Stimulated activated effector memory CD8-positive, alpha-beta T cell treated with anti-CD3 and anti-CD28 coated beads, Interleukin-12 subunit alpha, Interleukin-12 subunit beta, amount 100 ng/mL, for 72 hours (primary cell): ENCODE results near the gene DLX1.

Experiments used
- ATAC-seq: fragments of 150-1000 bp; cut with Tn5 transposase; 2 replicates; pipeline ENCODE4 v1.10.0; 2021
- DNase-seq, 2 donors: peaks; one replicate each; pipeline ENCODE4 v3.0.0; 2021 to 2022; ENCODE audit warnings: low spot score in 2 of 2
- H3K27ac Mint-ChIP-seq: one replicate; pipeline ENCODE4 v1.8.0; 2022; ENCODE audit warnings: mild to moderate bottlenecking, mixed read lengths
- H3K36me3 Mint-ChIP-seq: one replicate; pipeline ENCODE4 v1.8.0; 2022; ENCODE audit warnings: mild to moderate bottlenecking, mixed read lengths
- H3K4me1 Mint-ChIP-seq: one replicate; pipeline ENCODE4 v1.8.0; 2022; ENCODE audit warnings: mixed read lengths
- H3K4me3 Mint-ChIP-seq: one replicate; pipeline ENCODE4 v1.8.0; 2022; ENCODE audit warnings: mild to moderate bottlenecking, mixed read lengths
- H3K9me3 Mint-ChIP-seq: one replicate; pipeline ENCODE4 v1.8.0; 2022; ENCODE audit warnings: mixed read lengths

DLX1 gene

GRCh38 chr2:172085460-172086159, at the start of gene DLX1:
Gene DLX1 (plus strand): TSS chr2:172085507. CDS start chr2:172085678, 171 bp downstream.
- Mint-ChIP-seq H3K36me3 (peaks cover 46% of the 10 kb centered on the region), H3K4me3 (peak within 1 kb of the TSS; percentile 77), H3K4me1 (peaks cover 64% of the 10 kb centered on the region), H3K27ac (peak within 1 kb of the TSS; percentile 45), H3K9me3 (no peaks in the 10 kb centered on the region)
- peak; percentile 1 for ATAC-seq
- DNase-seq: peak in 1 of 2 donors; percentile 63

GRCh38 chr2:172038121-172038520, 47.2 kb upstream of the DLX1 start:
- Mint-ChIP-seq H3K27ac (no peak overlapping the region), H3K36me3 (no peaks in the 10 kb centered on the region), H3K9me3 (no peaks in the 10 kb centered on the region), H3K4me3 (no peak overlapping the region), H3K4me1 (no peaks in the 10 kb centered on the region)
- no peak for ATAC-seq
- DNase-seq: no peak

GRCh38 chr2:172038604-172039003, 46.7 kb upstream of the DLX1 start:
- Mint-ChIP-seq H3K4me3 (no peak overlapping the region), H3K27ac (no peak overlapping the region), H3K4me1 (no peaks in the 10 kb centered on the region), H3K9me3 (no peaks in the 10 kb centered on the region), H3K36me3 (no peaks in the 10 kb centered on the region)
- ATAC-seq: no peak
- no peak for DNase-seq

DNA sequence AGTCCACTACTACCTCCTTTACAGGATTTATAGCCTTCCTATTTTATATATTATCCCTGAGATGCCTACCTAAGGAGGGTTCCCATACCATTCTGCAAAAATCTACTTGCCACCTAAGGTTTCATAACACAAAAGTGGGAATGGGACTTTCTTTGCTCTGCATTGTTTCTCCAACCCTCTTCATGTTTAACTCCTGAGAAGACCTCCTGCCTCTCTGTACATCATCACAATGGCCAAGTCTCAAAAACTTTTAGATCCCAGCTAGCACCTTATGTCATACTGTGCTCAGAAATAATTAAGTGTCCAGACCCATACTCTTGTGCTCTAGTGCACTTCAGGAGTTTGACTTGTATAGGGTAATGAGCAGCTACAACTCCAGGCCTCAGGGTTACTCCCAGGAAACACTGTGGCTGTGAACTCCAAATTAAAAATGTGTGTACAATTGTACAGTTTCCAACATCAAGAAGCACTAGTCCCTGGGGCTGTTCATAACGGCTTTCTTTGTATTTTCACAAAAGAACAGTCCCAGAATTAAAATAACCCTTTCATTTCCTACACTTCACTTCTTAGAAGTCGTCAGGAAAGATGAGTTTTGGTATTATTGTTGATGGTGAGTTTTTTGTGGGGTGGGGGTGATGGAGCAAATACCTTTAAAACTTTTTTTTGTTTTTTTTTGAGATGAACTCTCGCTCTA, 46.1 kb upstream of the DLX1 start:
- no peaks in the 10 kb centered on the region for H3K36me3 Mint-ChIP-seq
- no peak overlapping the region for H3K4me3 Mint-ChIP-seq
- ATAC-seq: no peak
- H3K9me3 Mint-ChIP-seq: no peaks in the 10 kb centered on the region
- no peaks in the 10 kb centered on the region for H3K4me1 Mint-ChIP-seq
- no peak for DNase-seq
- H3K27ac Mint-ChIP-seq: no peak overlapping the region

GRCh38 chr2:172040311-172040710, 45.0 kb upstream of the DLX1 start:
- H3K36me3 Mint-ChIP-seq: no peaks in the 10 kb centered on the region
- no peak overlapping the region for H3K4me3 Mint-ChIP-seq
- ATAC-seq (no peak), DNase-seq (no peak)
- no peaks in the 10 kb centered on the region for H3K9me3 Mint-ChIP-seq
- H3K27ac Mint-ChIP-seq: no peak overlapping the region
- H3K4me1 Mint-ChIP-seq: no peaks in the 10 kb centered on the region

DNA sequence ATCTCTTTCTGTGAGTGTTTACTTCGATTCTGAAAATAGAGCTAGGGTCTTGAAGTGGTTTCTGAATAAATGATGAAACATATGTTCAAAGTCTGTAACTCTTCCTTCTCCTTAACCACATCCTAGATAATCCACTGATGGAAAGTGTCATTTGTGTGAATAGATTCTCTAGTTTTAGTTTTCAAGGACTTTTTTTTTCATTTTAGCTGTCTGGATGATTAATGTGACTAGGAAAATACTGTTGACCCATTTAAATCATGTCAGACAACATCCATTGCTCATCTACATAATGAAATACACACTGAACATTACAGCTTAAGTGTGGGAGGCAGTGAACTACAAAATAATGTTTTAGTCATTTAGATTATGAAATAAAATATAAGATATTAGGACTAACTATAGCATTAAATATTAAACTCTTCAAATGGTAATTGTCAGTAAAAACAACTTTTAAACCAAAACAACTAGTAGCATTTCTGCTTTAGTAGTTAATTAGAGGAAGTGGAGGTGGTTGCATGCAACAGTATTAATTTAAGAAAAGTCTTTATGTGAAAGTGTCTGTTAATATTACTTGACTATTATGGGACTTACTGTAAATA, 39.1 kb upstream of the DLX1 start:
- Mint-ChIP-seq H3K4me3 (no peak overlapping the region), H3K4me1 (no peaks in the 10 kb centered on the region), H3K9me3 (no peaks in the 10 kb centered on the region), H3K36me3 (no peaks in the 10 kb centered on the region), H3K27ac (no peak overlapping the region)
- DNase-seq: no peak
- no peak for ATAC-seq

DNA sequence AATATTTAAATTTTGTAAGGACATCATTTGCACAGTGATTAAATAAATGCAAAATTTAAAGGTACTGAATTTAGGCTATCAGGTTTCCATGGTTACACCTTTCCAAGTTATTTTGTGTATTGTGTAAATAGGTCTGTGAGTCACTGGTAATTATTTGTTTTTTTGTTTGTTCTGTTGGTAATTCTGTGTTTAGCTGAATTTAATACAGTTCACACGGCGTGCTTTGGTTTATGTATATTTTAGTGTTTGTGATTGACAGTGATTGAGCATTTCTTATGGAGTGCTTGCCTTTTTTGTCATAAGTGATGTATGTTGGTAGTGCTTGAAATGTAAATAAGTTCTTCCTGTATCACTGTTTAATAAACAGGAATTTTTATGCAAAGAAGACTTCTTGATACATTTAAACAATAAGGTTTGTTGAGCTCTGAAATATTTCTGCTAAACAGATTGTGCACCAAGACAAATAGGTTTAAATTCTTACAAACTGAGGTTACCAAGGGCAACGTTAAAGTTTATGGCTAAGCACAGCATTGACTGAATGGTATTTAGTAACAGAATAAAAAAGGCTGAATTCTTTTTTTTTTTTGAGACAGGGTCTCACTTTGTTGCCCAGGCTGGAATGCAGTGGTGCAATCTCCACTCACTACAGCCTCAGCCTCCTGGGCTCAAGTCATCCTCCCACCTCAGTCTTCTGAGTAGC, 38.3 kb upstream of the DLX1 start:
- no peak overlapping the region for H3K4me3 Mint-ChIP-seq
- no peaks in the 10 kb centered on the region for H3K4me1 Mint-ChIP-seq
- ATAC-seq (no peak), DNase-seq (no peak)
- no peak overlapping the region for H3K27ac Mint-ChIP-seq
- no peaks in the 10 kb centered on the region for H3K9me3 Mint-ChIP-seq
- H3K36me3 Mint-ChIP-seq: no peaks in the 10 kb centered on the region

GRCh38 chr2:172047566-172048507, 37.5 kb upstream of the DLX1 start:
- no peak for ATAC-seq
- Mint-ChIP-seq H3K4me3 (no peak overlapping the region), H3K36me3 (no peaks in the 10 kb centered on the region), H3K27ac (no peak overlapping the region), H3K4me1 (no peaks in the 10 kb centered on the region), H3K9me3 (no peaks in the 10 kb centered on the region)
- DNase-seq: no peak

DNA sequence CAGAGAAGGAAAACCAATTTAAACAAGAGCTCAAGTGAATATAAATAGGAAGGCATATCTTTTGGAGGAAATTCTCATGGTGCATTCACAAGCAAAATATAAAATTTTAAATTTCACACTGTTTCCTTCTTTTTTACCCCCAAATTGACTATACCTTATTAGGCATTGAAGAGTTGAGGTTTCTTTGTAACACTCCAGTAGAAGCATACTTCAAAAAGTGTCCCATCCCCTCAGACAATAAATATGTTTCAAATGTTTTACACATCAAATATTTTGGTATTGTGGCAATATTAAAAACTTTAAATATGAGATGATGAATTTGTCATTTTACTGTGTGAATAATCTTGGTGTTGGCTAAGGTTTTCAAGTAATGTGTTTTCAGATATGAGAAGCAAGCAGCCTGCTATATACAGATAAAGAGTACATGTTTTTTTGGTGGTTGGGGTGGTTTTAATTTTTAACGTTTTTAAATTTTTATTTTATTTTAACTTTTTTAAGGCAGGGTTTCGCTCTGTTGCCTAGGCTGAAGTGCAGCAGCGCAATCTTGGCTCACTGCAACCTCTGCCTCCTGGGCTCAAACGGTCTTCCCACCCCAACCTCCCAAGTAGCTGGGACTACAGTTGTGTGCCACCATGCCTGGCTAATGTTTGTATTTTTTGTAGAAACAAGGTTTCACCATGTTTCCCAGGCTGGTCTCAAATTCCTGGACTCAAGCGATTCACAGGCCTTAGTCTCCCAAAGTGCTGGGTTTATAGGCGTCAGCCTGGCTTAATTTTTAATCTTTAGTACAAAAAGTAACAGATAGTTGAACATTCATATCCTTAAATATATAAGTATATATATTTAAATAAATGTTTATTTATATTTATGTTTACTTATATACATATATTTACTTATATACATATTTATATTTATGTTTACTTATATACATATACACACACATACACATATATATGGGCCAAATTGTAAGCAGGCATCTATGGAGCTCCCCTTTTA, 36.5 kb upstream of the DLX1 start:
- Mint-ChIP-seq H3K27ac (no peak overlapping the region), H3K36me3 (no peaks in the 10 kb centered on the region), H3K9me3 (no peaks in the 10 kb centered on the region), H3K4me3 (no peak overlapping the region), H3K4me1 (no peaks in the 10 kb centered on the region)
- DNase-seq: no peak
- no peak for ATAC-seq

- no peak for DNase-seq
- Mint-ChIP-seq H3K4me1 (no peaks in the 10 kb centered on the region), H3K27ac (no peak overlapping the region), H3K36me3 (no peaks in the 10 kb centered on the region), H3K4me3 (no peak overlapping the region), H3K9me3 (no peaks in the 10 kb centered on the region)
- ATAC-seq: no peak
These were observed 35.7 kb upstream of the DLX1 start for GRCh38 chr2:172049567-172050120.

- H3K9me3 Mint-ChIP-seq: no peaks in the 10 kb centered on the region
- H3K27ac Mint-ChIP-seq: no peak overlapping the region
- DNase-seq (no peak), ATAC-seq (no peak)
- no peaks in the 10 kb centered on the region for H3K36me3 Mint-ChIP-seq
- no peaks in the 10 kb centered on the region for H3K4me1 Mint-ChIP-seq
- no peak overlapping the region for H3K4me3 Mint-ChIP-seq
These were observed 34.7 kb upstream of the DLX1 start for GRCh38 chr2:172050479-172051125.

- ATAC-seq (no peak), DNase-seq (no peak)
- no peaks in the 10 kb centered on the region for H3K4me1 Mint-ChIP-seq
- no peak overlapping the region for H3K4me3 Mint-ChIP-seq
- H3K27ac Mint-ChIP-seq: no peak overlapping the region
- no peaks in the 10 kb centered on the region for H3K9me3 Mint-ChIP-seq
- H3K36me3 Mint-ChIP-seq: no peaks in the 10 kb centered on the region
These were observed 33.0 kb upstream of the DLX1 start for GRCh38 chr2:172052000-172052983.
